Mammary epithelial cell (primary cell): ENCODE results near the gene CYRIA.

ENCODE experiments used
- CTCF ChIP-seq, 2 donors: IDR thresholded peaks in 1 of 2; conservative IDR thresholded peaks in 1 of 2; 2 replicates each; pipeline ENCODE4 v1.5.1; 2011 to 2012; ENCODE audit warnings: inconsistent platforms in 2 of 2, low read length in 2 of 2, mild to moderate bottlenecking in 2 of 2, control low read depth in 1 of 2, low read depth in 1 of 2; ENCODE audit not compliant: insufficient read depth in 1 of 2; ENCODE audit errors: extremely low read depth in 1 of 2
- EZH2 ChIP-seq: IDR thresholded peaks from 2 replicates; pipeline ENCODE4 v1.6.1; 2012; ENCODE audit warnings: low read length, inconsistent platforms, borderline replicate concordance

- TF ChIP-seq CTCF (conservative IDR thresholded peaks at IDR 0.05 in 1 of 2, IDR thresholded peaks at IDR 0.05 in 1 of 2; ENCODE audit: extremely low read depth in 1 of 2, insufficient read depth in 1 of 2, low read depth in 1 of 2, low read length in 2 of 2) (no peak), EZH2 (no peak)
Measured at GRCh38 chr2:16635791-16636699, 29.6 kb downstream of the CYRIA start.
